Upper lobe of left lung (tissue), 6 donors: Measurements from ENCODE around the gene ABLIM3. TPM values are rescaled to one million over a fixed set of nuclear protein-coding genes. Genes with fewer than 3 reads are reported as not detected.
A peak's percentile ranks its signal among the peaks of the same experiment; 100 is the strongest.

ENCODE experiments used
- ATAC-seq, 2 donors: fragments of 200-7000 bp; cut with Tn5 transposase; one replicate each; pipeline ENCODE4 v1.9.1; 2022; ENCODE audit warnings: mild to moderate bottlenecking in 2 of 2, moderate library complexity in 2 of 2; ENCODE audit not compliant: low FRiP score in 2 of 2
- DNase-seq, 2 donors: peaks; one replicate each; pipeline ENCODE4 v3.0.0-alpha.2; 2019 to 2020
- H3K27ac ChIP-seq, 4 donors: fragments of 200-600 bp; sonication (generic); one replicate each; pipeline ENCODE4 v1.5.1; 2016 to 2019
- H3K27me3 ChIP-seq, 4 donors: fragments of 200-600 bp; sonication (generic); one replicate each; pipeline ENCODE4 v1.5.1; 2017 to 2019
- H3K36me3 ChIP-seq, 4 donors: fragments of 200-600 bp; sonication (generic); one replicate each; pipeline ENCODE4 v1.5.1; 2016 to 2019
- H3K4me1 ChIP-seq, 4 donors: fragments of 200-600 bp; sonication (generic); one replicate each; pipeline ENCODE4 v1.5.1; 2018 to 2019
- H3K4me3 ChIP-seq, 4 donors: fragments of 200-600 bp; sonication (generic); one replicate each; pipeline ENCODE4 v1.5.1; 2017 to 2019; ENCODE audit warnings: mild to moderate bottlenecking in 2 of 4, moderate library complexity in 1 of 4
- H3K9me3 ChIP-seq, 4 donors: fragments of 200-600 bp; sonication (generic); one replicate each; pipeline ENCODE4 v1.5.1; 2018 to 2019
- CTCF ChIP-seq, 6 experiments: fragments of 450-650 bp in 4 of 6; fragments of 200-600 bp in 2 of 6; sonication (generic) in 2 of 6; IDR thresholded peaks; one replicate each; pipeline ENCODE4 v1.5.1; 2016 to 2019; ENCODE audit warnings: antibody characterized with exemption in 6 of 6
- EP300 ChIP-seq, 4 donors: sonication (generic); formaldehyde crosslinking; IDR thresholded peaks; one replicate each; pipeline ENCODE4 v1.5.1; 2017; ENCODE audit warnings: antibody characterized with exemption in 4 of 4, control low read depth in 2 of 4
- POLR2A ChIP-seq, 4 donors: fragments of 450-650 bp; IDR thresholded peaks; one replicate each; pipeline ENCODE4 v1.5.1; 2016 to 2017; ENCODE audit warnings: antibody characterized with exemption in 4 of 4, mild to moderate bottlenecking in 2 of 4
- POLR2AphosphoS5 ChIP-seq, 2 donors: sonication (generic); formaldehyde crosslinking; IDR thresholded peaks; one replicate each; pipeline ENCODE4 v1.5.1; 2017; ENCODE audit warnings: antibody characterized with exemption in 2 of 2
- WGBS, 2 donors: methylation state at CpG; one replicate each; pipeline ENCODE4 v1.1.5; 2017 to 2018; 5-methylcytosine and 5-hydroxymethylcytosine counted together
- total RNA-seq, 6 donors: library from RNA; depleted of rRNA in 4 of 6; stranded (reverse); fragments of >200 nt in 4 of 6; gene quantifications; one replicate each; pipeline versions ENCODE4 v1.1.0 to v1.2.1, GENCODE V29; 2016 to 2021
- donor health status: DM: no; HTN: no; CAD: no; lungs with moderate emphysema.
- donor health status: DM: no; HTN: yes; CAD: no; lungs with severe emphysema.

ABLIM3 gene
- total RNA-seq, 6 donors from 2014 or later: 7.2 to 38.0 (median 21.0) TPM

GRCh38 chr5:149301744-149302380 is 160.6 kb downstream of the ABLIM3 start:
- WGBS, 2 donors: 84 to 88% methylated on average over 8 of the region's 8 CpGs
- DNase-seq (no peak), ATAC-seq (no peak)
- TF ChIP-seq EP300 (IDR thresholded peaks at IDR 0.05): no peak
- TF ChIP-seq POLR2AphosphoS5 (IDR thresholded peaks at IDR 0.05): no peak
- no peak for TF ChIP-seq POLR2A (IDR thresholded peaks at IDR 0.05)
- TF ChIP-seq CTCF (IDR thresholded peaks at IDR 0.05): no peak
- H3K27me3 ChIP-seq: no peaks in the 10 kb centered on the region
- peaks cover 0 to 28% (median 0%) of the 10 kb centered on the region in 4 donors for H3K36me3 ChIP-seq
- H3K4me1 ChIP-seq: peaks cover 21 to 42% (median 27%) of the 10 kb centered on the region in 4 donors
- no peaks in the 10 kb centered on the region for H3K9me3 ChIP-seq
- H3K27ac ChIP-seq: peak overlapping the region in 2 of 4 donors; percentile 22 to 73
- H3K4me3 ChIP-seq: no peak overlapping the region

- peaks cover 21 to 40% (median 24%) of the 10 kb centered on the region in 4 donors for H3K4me1 ChIP-seq
- WGBS, 2 donors: 83 to 92% methylated on average over 5 of the region's 5 CpGs
- peaks cover 0 to 34% (median 1%) of the 10 kb centered on the region in 4 donors for H3K36me3 ChIP-seq
- no peak for ATAC-seq
- H3K9me3 ChIP-seq: no peaks in the 10 kb centered on the region
- DNase-seq: no peak
- H3K27ac ChIP-seq: peak overlapping the region in 2 of 4 donors; percentile 5 to 73
- no peaks in the 10 kb centered on the region for H3K27me3 ChIP-seq
- H3K4me3 ChIP-seq: no peak overlapping the region
- TF ChIP-seq POLR2AphosphoS5 (IDR thresholded peaks at IDR 0.05) (no peak), EP300 (IDR thresholded peaks at IDR 0.05) (no peak), POLR2A (IDR thresholded peaks at IDR 0.05) (no peak), CTCF (IDR thresholded peaks at IDR 0.05) (no peak)
These were observed 161.3 kb downstream of the ABLIM3 start for GRCh38 chr5:149302641-149303040.

GRCh38 chr5:149303210-149303609 is 161.9 kb downstream of the ABLIM3 start:
- TF ChIP-seq EP300 (IDR thresholded peaks at IDR 0.05) (no peak), POLR2AphosphoS5 (IDR thresholded peaks at IDR 0.05) (no peak), CTCF (IDR thresholded peaks at IDR 0.05) (no peak), POLR2A (IDR thresholded peaks at IDR 0.05) (no peak)
- no peaks in the 10 kb centered on the region for H3K9me3 ChIP-seq
- no peak overlapping the region for H3K4me3 ChIP-seq
- peaks cover 17 to 36% (median 20%) of the 10 kb centered on the region in 4 donors for H3K4me1 ChIP-seq
- WGBS, 2 donors: 65 to 68% methylated on average over 4 of the region's 4 CpGs
- DNase-seq (no peak), ATAC-seq (no peak)
- H3K27me3 ChIP-seq: no peaks in the 10 kb centered on the region
- H3K36me3 ChIP-seq: peaks cover 0 to 34% (median 1%) of the 10 kb centered on the region in 4 donors
- peak overlapping the region in 2 of 4 donors; percentile 73 to 79 for H3K27ac ChIP-seq

GRCh38 chr5:149304195-149305078 is 163.1 kb downstream of the ABLIM3 start:
- TF ChIP-seq CTCF (IDR thresholded peaks at IDR 0.05) (no peak), EP300 (IDR thresholded peaks at IDR 0.05) (peak in 1 of 4 donors; percentile 76), POLR2AphosphoS5 (IDR thresholded peaks at IDR 0.05) (no peak)
- Histone ChIP-seq H3K4me1 (peaks cover 8 to 26% (median 10%) of the 10 kb centered on the region in 4 donors), H3K27me3 (no peaks in the 10 kb centered on the region), H3K4me3 (no peak overlapping the region), H3K27ac (peak overlapping the region; percentile 70 to 79 (median 75)), H3K9me3 (no peaks in the 10 kb centered on the region), H3K36me3 (peaks cover 0 to 34% (median 1%) of the 10 kb centered on the region in 4 donors)
- 47 to 75% methylated on average over 9 to 11 of the region's 11 CpGs for WGBS, 2 donors
- ATAC-seq: peak in 1 of 2 donors; percentile 48
- peak in 1 of 2 donors; percentile 34 for DNase-seq
